Measurements from ENCODE around the gene LRRN4CL.
"Not testable (repeated sequence)": the region's sequence is repeated elsewhere in the genome, so short reads cannot be mapped to it uniquely, and the experiment has no call there.

LRRN4CL gene

GRCh38 chr11:62689421-62690183 is at the start of gene LRRN4CL:
TSS of gene LRRN4CL (minus strand) at chr11:62689530. CDS start at chr11:62688508, 1,022 bp downstream.
- peak; percentile 96 for DNase-seq (ENCODE audit: low spot score)

- DNase-seq (ENCODE audit: low spot score) = no peak
Measured at GRCh38 chr11:62737196-62737595, 47.9 kb upstream of the LRRN4CL start.

GRCh38 chr11:62732830-62733229 is 43.5 kb upstream of the LRRN4CL start:
- DNase-seq (ENCODE audit: low spot score) = no peak

GRCh38 chr11:62730076-62730475 is 40.7 kb upstream of the LRRN4CL start:
- DNase-seq (ENCODE audit: low spot score) = not testable (repeated sequence)

GRCh38 chr11:62728171-62728988 is 39.0 kb upstream of the LRRN4CL start, which contains the start of gene TTC9C:
TSS of gene TTC9C (plus strand) at chr11:62728486. CDS start at chr11:62728849, 363 bp downstream.
- DNase-seq (ENCODE audit: low spot score) = peak; percentile 87

GRCh38 chr11:62727872-62728170 is 38.5 kb upstream of the LRRN4CL start:
- DNase-seq (ENCODE audit: low spot score) = peak; percentile 92

- DNase-seq (ENCODE audit: low spot score) = peak; percentile 97
Measured at GRCh38 chr11:62727165-62727871, 38.0 kb upstream of the LRRN4CL start, which contains the start of gene HNRNPUL2. TSS of gene HNRNPUL2 (minus strand) at chr11:62727457. CDS start at chr11:62727156, 301 bp downstream.

GRCh38 chr11:62726915-62727164 is 37.5 kb upstream of the LRRN4CL start:
- DNase-seq (ENCODE audit: low spot score) = no peak

- DNase-seq (ENCODE audit: low spot score) = no peak
Measured at GRCh38 chr11:62726156-62726914, 37.0 kb upstream of the LRRN4CL start.

- no peak for DNase-seq (ENCODE audit: low spot score)
Measured at GRCh38 chr11:62725646-62726045, 36.3 kb upstream of the LRRN4CL start.

- DNase-seq (ENCODE audit: low spot score) = no peak
Measured at GRCh38 chr11:62724171-62724570, 34.8 kb upstream of the LRRN4CL start.

GRCh38 chr11:62721994-62722393 is 32.7 kb upstream of the LRRN4CL start:
- DNase-seq (ENCODE audit: low spot score) = no peak

GRCh38 chr11:62719302-62719978 is 30.1 kb upstream of the LRRN4CL start:
- no peak for DNase-seq (ENCODE audit: low spot score)

- DNase-seq (ENCODE audit: low spot score) = no peak
Measured at GRCh38 chr11:62716816-62717215, 27.5 kb upstream of the LRRN4CL start.

- DNase-seq (ENCODE audit: low spot score) = no peak
Measured at GRCh38 chr11:62716206-62716605, 26.9 kb upstream of the LRRN4CL start.

GRCh38 chr11:62715150-62716130 is 26.1 kb upstream of the LRRN4CL start:
- DNase-seq (ENCODE audit: low spot score) = no peak

GRCh38 chr11:62713343-62713742 is 24.0 kb upstream of the LRRN4CL start:
- no peak for DNase-seq (ENCODE audit: low spot score)

GRCh38 chr11:62712861-62713260 is 23.5 kb upstream of the LRRN4CL start:
- no peak for DNase-seq (ENCODE audit: low spot score)

- no peak for DNase-seq (ENCODE audit: low spot score)
Measured at GRCh38 chr11:62712276-62712812, 23.0 kb upstream of the LRRN4CL start.

- no peak for DNase-seq (ENCODE audit: low spot score)
Measured at GRCh38 chr11:62710001-62710345, 20.6 kb upstream of the LRRN4CL start.
